HG03066 (cell line): ENCODE results near the gene ACTL8.

Source experiments
- ATAC-seq: cut with Tn5 transposase; IDR thresholded peaks from one replicate; pipeline ENCODE4 v1.9.1; 2021; ENCODE audit warnings: low read depth; ENCODE audit not compliant: unreplicated experiment

The ACTL8 gene

GRCh38 chr1:17755120-17755519 lies at the start of gene ACTL8:
Gene ACTL8 (plus strand): TSS chr1:17755333. CDS start chr1:17823009, 67,676 bp downstream.
- no peak for ATAC-seq

GRCh38 chr1:17706445-17706844 lies 48.7 kb upstream of the ACTL8 start:
- ATAC-seq: no peak

- no peak for ATAC-seq
These were observed 45.2 kb upstream of the ACTL8 start for GRCh38 chr1:17709981-17710380.

GRCh38 chr1:17710889-17711576 lies 44.1 kb upstream of the ACTL8 start:
- no peak for ATAC-seq

- no peak for ATAC-seq
These were observed 43.6 kb upstream of the ACTL8 start for GRCh38 chr1:17711577-17711910.

GRCh38 chr1:17711941-17712340 lies 43.2 kb upstream of the ACTL8 start:
- ATAC-seq: no peak

GRCh38 chr1:17713993-17714392 lies 41.1 kb upstream of the ACTL8 start:
- ATAC-seq: no peak

- no peak for ATAC-seq
These were observed 37.3 kb upstream of the ACTL8 start for GRCh38 chr1:17717594-17718535.

- no peak for ATAC-seq
These were observed 35.3 kb upstream of the ACTL8 start for GRCh38 chr1:17719874-17720273.

GRCh38 chr1:17721444-17721843 lies 33.7 kb upstream of the ACTL8 start:
- no peak for ATAC-seq

GRCh38 chr1:17723684-17724083 lies 31.4 kb upstream of the ACTL8 start:
- ATAC-seq: no peak

- ATAC-seq: no peak
These were observed 31.0 kb upstream of the ACTL8 start for GRCh38 chr1:17724150-17724549.

- ATAC-seq: no peak
These were observed 29.9 kb upstream of the ACTL8 start for GRCh38 chr1:17725084-17725719.

GRCh38 chr1:17725811-17726582 lies 29.1 kb upstream of the ACTL8 start:
- ATAC-seq: no peak

- ATAC-seq: no peak
These were observed 26.9 kb upstream of the ACTL8 start for GRCh38 chr1:17728123-17728712.

GRCh38 chr1:17729248-17729647 lies 25.9 kb upstream of the ACTL8 start:
- no peak for ATAC-seq

GRCh38 chr1:17729909-17730308 lies 25.2 kb upstream of the ACTL8 start:
- no peak for ATAC-seq

- no peak for ATAC-seq
These were observed 23.7 kb upstream of the ACTL8 start for GRCh38 chr1:17731460-17731859.

GRCh38 chr1:17732475-17732874 lies 22.7 kb upstream of the ACTL8 start:
- no peak for ATAC-seq

GRCh38 chr1:17733661-17734060 lies 21.5 kb upstream of the ACTL8 start:
- no peak for ATAC-seq
